Measurements from ENCODE around the gene TEX26. TPM values are rescaled to one million over a fixed set of nuclear protein-coding genes. Genes with fewer than 3 reads are reported as not detected.

TEX26 gene
- not detected in 5 replicates for total RNA-seq (2022; extraction: Qiagen RNA extraction)

GRCh38 chr13:30932481-30933353, at the start of gene TEX26:
Gene TEX26 (plus strand): TSS chr13:30932656. CDS start chr13:30932716, 60 bp downstream.

GRCh38 chr13:30905932-30906383, 26.5 kb upstream of the TEX26 start, which contains the start of gene MEDAG:
Gene MEDAG (plus strand): TSS chr13:30906271. CDS start chr13:30906516, 245 bp downstream.

Other genes with a start within 250 kb of the TEX26 start
- 9.0 to 14.0 TPM (median 11.4 TPM) in 5 replicates for gene ALOX5AP, start 197.1 kb upstream of the TEX26 start, total RNA-seq (2022; extraction: Qiagen RNA extraction)
- gene MEDAG, start 26.4 kb upstream of the TEX26 start, total RNA-seq (2022; extraction: Qiagen RNA extraction): 0.11 to 0.32 TPM (median 0.19 TPM) in 5 replicates
- gene HSPH1, start 229.2 kb downstream of the TEX26 start, total RNA-seq (2022; extraction: Qiagen RNA extraction): 62.5 to 110 TPM (median 101 TPM) in 5 replicates